ENCODE data around the gene PDZD2. TPM values are rescaled to one million over a fixed set of nuclear protein-coding genes. Genes with fewer than 3 reads are reported as not detected.
"Not testable (repeated sequence)": the region's sequence is repeated elsewhere in the genome, so short reads cannot be mapped to it uniquely, and the experiment has no call there.

PDZD2 gene
- total RNA-seq, 2 donors from 2014 or later: 4.5 to 15.7 TPM

DNA sequence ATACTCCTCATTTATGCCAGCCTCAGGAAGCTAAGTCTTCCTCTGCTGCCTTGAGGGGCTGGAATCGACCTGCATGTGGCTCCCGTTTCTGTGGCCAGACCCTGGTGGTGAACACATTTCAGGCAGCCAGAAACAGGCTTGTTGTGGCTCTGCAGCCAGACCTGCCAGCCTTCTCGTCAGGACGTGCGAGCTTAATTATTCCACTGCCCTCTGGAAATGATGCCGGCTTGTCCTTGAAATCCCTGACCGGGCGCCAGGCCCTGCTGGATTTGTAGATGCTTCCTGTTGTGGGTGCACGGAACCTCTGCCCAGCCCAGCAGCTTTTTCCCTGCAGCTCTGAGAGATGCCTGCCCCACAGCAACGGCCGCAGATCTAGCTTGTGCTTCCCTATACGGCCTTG is 41.6 kb downstream of the PDZD2 start:
- no peak for DNase-seq (ENCODE audit: low spot score)
- Histone ChIP-seq H3K27me3 (replicated peaks; ENCODE audit: insufficient read depth) (no peaks in the 10 kb centered on the region), H3K27ac (no peak overlapping the region), H3K36me3 (no peaks in the 10 kb centered on the region), H3K4me3 (no peak overlapping the region), H3K9me3 (no peaks in the 10 kb centered on the region), H3K4me1 (ENCODE audit: control insufficient read depth in 1 of 2, low read depth in 2 of 2) (no peaks in the 10 kb centered on the region)
- TF ChIP-seq, protein P1, sequence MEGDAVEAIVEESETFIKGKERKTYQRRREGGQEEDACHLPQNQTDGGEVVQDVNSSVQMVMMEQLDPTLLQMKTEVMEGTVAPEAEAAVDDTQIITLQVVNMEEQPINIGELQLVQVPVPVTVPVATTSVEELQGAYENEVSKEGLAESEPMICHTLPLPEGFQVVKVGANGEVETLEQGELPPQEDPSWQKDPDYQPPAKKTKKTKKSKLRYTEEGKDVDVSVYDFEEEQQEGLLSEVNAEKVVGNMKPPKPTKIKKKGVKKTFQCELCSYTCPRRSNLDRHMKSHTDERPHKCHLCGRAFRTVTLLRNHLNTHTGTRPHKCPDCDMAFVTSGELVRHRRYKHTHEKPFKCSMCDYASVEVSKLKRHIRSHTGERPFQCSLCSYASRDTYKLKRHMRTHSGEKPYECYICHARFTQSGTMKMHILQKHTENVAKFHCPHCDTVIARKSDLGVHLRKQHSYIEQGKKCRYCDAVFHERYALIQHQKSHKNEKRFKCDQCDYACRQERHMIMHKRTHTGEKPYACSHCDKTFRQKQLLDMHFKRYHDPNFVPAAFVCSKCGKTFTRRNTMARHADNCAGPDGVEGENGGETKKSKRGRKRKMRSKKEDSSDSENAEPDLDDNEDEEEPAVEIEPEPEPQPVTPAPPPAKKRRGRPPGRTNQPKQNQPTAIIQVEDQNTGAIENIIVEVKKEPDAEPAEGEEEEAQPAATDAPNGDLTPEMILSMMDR (IDR thresholded peaks at IDR 0.05): no peak
- no peak for ATAC-seq (ENCODE audit: insufficient number of reproducible peaks, low FRiP score, low read depth)

DNA sequence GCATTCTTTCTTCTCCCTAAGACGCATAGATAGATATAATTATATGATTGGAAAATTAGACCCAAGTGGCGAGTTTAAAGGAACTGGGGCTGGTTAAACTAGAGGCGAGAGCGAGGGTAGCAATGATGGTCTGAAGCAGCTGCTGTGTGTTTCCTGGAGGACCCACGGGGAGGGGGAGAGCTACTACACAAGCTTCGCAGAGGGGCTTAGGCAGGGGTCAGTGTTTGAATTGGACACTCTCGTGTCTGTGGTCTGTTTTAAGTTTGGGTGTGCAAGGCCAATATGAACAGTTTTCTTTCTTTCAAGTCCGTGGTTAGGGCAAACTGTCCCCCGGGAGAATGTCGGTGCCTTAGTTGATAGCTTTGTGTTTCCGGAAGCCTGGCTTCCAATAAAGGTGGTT is 43.1 kb downstream of the PDZD2 start:
- Histone ChIP-seq H3K27ac (no peak overlapping the region), H3K9me3 (no peaks in the 10 kb centered on the region), H3K4me1 (ENCODE audit: control insufficient read depth in 1 of 2, low read depth in 2 of 2) (no peaks in the 10 kb centered on the region), H3K36me3 (no peaks in the 10 kb centered on the region), H3K4me3 (no peak overlapping the region), H3K27me3 (replicated peaks; ENCODE audit: insufficient read depth) (no peaks in the 10 kb centered on the region)
- TF ChIP-seq, protein P1 (IDR thresholded peaks at IDR 0.05): no peak
- DNase-seq (ENCODE audit: low spot score) (no peak), ATAC-seq (ENCODE audit: insufficient number of reproducible peaks, low FRiP score, low read depth) (no peak)

DNA sequence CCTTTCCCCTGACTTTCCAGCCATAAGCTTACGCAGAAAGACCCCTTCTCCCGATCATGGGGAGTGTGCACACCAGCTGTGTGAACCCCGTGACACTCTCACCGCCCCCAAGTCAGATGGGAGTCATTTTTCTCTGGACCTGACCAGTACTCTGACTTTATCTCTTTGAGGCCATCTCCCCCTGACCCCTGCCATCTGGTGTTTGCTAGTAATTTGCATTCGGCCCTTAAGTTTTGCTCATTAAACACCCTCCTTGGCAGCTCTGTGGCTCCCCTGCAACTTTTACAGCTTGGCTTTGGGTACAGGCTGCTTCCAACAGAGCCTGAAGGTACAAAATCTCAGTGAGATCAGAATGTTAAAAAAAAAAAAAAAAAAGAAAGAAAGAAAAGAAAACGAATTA is 43.9 kb downstream of the PDZD2 start:
- no peaks in the 10 kb centered on the region for H3K9me3 ChIP-seq
- DNase-seq (ENCODE audit: low spot score): no peak
- no peaks in the 10 kb centered on the region for H3K36me3 ChIP-seq
- no peaks in the 10 kb centered on the region for H3K4me1 ChIP-seq (ENCODE audit: control insufficient read depth in 1 of 2, low read depth in 2 of 2)
- no peak overlapping the region for H3K27ac ChIP-seq
- H3K4me3 ChIP-seq: no peak overlapping the region
- TF ChIP-seq, protein P1 (IDR thresholded peaks at IDR 0.05): no peak
- no peaks in the 10 kb centered on the region for H3K27me3 ChIP-seq (replicated peaks; ENCODE audit: insufficient read depth)
- ATAC-seq (ENCODE audit: insufficient number of reproducible peaks, low FRiP score, low read depth): no peak

DNA sequence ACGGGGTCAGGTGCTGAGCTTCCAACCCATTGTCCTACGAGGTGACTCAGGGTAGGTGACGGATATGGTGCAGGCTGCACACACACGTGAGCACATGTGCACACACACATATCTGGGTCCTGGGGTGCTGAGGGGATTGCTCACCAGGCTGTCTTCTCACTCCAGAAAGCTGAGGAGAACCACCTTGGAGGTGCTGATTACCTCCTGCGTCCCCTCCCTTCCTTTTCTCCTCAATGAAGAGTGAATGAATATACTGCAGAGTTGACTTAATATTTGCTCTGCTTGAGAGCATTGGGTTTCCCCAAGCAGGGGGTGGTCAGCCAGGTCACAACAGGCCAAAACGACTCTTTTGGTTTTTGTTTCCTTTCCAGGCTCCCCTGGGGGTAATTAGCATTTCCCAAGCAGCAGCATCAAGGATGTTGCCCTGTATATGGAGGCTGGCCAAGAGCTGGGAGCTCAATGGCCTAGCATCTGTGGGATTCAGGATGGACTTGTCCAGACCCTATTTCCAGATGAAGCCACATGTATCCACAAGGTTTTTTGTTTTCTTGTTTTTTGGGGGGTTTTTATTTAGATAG is 49.7 kb downstream of the PDZD2 start:
- H3K4me3 ChIP-seq: no peak overlapping the region
- TF ChIP-seq, protein P1 (IDR thresholded peaks at IDR 0.05): no peak
- no peak overlapping the region for H3K27ac ChIP-seq
- no peaks in the 10 kb centered on the region for H3K36me3 ChIP-seq
- no peaks in the 10 kb centered on the region for H3K27me3 ChIP-seq (replicated peaks; ENCODE audit: insufficient read depth)
- DNase-seq (ENCODE audit: low spot score) (no peak), ATAC-seq (ENCODE audit: insufficient number of reproducible peaks, low FRiP score, low read depth) (no peak)
- no peaks in the 10 kb centered on the region for H3K9me3 ChIP-seq
- H3K4me1 ChIP-seq (ENCODE audit: control insufficient read depth in 1 of 2, low read depth in 2 of 2): no peaks in the 10 kb centered on the region

DNA sequence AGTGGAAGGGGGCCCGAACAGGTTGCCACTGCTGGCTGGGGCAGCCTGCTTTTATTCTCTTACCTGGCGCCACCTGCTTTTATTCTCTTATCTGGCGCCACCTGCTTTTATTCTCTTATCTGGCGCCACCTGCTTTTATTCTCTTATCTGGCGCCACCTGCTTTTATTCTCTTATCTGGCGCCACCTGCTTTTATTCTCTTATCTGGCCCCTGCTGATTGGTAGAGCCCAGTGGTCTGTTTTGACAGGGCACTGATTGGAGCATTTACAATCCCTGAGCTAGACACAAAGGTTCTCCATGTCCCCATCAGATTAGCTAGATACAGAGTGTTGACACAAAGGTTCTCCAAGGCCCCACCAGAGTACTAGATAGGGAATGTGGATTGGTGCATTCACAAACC is 52.5 kb downstream of the PDZD2 start:
- not testable (repeated sequence) for H3K27ac ChIP-seq; H3K4me3 ChIP-seq; H3K36me3 ChIP-seq; H3K4me1 ChIP-seq (ENCODE audit: control insufficient read depth in 1 of 2, low read depth in 2 of 2); H3K27me3 ChIP-seq (replicated peaks; ENCODE audit: insufficient read depth); DNase-seq (ENCODE audit: low spot score); H3K9me3 ChIP-seq; ATAC-seq (ENCODE audit: insufficient number of reproducible peaks, low FRiP score, low read depth)

DNA sequence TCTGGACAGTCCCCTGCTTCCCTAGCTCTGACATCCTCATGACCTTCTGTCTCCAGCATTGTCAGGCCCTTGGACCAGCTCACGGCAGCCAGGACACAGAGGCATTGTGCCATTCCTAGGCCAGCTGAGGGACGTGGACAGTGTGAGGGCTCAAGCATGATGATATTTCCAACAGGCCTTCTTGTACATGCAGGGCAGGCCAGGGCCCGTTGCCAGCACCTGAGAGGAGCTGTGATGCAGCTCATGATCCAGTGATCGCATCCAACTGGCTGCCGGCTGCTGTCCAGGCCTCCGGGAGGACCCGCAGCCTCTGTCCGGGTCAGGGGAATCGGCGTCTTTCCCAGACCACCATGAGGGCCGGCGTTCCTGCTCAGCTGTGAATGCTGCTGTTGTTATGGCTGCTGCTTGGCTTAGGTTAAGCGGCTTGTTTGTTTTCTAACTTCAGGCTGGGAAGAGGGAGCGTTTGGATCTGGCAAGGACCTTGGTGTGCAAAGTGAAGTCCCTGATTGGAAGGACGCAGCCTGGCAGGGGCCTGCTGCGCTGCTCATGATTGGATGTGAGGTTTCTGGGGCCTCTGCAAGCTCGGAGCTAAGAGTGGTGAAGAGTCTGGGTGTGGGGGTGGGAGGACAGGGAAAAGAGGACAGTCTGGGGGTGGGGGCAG is 53.8 kb downstream of the PDZD2 start:
- DNase-seq (ENCODE audit: low spot score) (no peak), ATAC-seq (ENCODE audit: insufficient number of reproducible peaks, low FRiP score, low read depth) (no peak)
- H3K27ac ChIP-seq: no peak overlapping the region
- TF ChIP-seq, protein P1 (IDR thresholded peaks at IDR 0.05): no peak
- H3K36me3 ChIP-seq: no peaks in the 10 kb centered on the region
- H3K27me3 ChIP-seq (replicated peaks; ENCODE audit: insufficient read depth): no peaks in the 10 kb centered on the region
- no peak overlapping the region for H3K4me3 ChIP-seq
- H3K9me3 ChIP-seq: no peaks in the 10 kb centered on the region
- H3K4me1 ChIP-seq (ENCODE audit: control insufficient read depth in 1 of 2, low read depth in 2 of 2): no peaks in the 10 kb centered on the region
